Measurements from ENCODE around the gene CLOCK. TPM values are rescaled to one million over a fixed set of nuclear protein-coding genes. Genes with fewer than 3 reads are reported as not detected.
A peak's percentile ranks its signal among the peaks of the same experiment; 100 is the strongest.

The CLOCK gene
- total RNA-seq, 1 experiment from 2014 or later = 36.6 TPM

- no peak for DNase-seq
- H3K27ac ChIP-seq = no peak overlapping the region
- H3K36me3 ChIP-seq = no peaks in the 10 kb centered on the region
- peaks cover 4% of the 10 kb centered on the region; the same call in 1 of the 2 replicates for H3K4me1 ChIP-seq
- no peaks in the 10 kb centered on the region for H3K9me3 ChIP-seq (replicated peaks)
- H3K27me3 ChIP-seq = no peaks in the 10 kb centered on the region
- no peak overlapping the region for H3K4me3 ChIP-seq
Measured at GRCh38 chr4:55549888-55550287, 3.2 kb upstream of the CLOCK start.

DNA sequence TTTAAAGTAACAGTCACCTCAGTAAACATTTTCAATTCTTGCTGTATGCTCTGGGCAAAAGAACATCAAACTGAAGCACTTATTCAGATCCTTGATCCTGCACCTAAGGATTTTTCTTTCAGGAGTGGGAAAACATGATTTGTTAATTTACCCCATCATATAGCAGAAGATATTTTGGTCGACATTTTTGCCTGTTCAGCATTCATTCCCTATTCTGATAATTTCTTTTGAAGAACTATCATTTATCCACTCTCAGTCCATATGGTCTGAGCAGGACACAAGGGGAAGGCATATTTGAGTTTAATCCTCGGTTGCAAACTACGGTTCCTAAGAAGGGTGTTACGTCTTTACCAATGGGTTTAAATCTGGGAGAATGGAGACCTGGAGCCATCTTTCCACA is 1.2 kb upstream of the CLOCK start:
- H3K27me3 ChIP-seq = no peaks in the 10 kb centered on the region
- peak in 1 of 2 experiments; percentile 27 for DNase-seq
- H3K36me3 ChIP-seq = no peaks in the 10 kb centered on the region; the same call in 1 of the 2 replicates
- H3K9me3 ChIP-seq (replicated peaks) = no peaks in the 10 kb centered on the region
- peak overlapping the region; percentile 86; the same call in 1 of the 2 replicates for H3K27ac ChIP-seq
- peak overlapping the region; percentile 71 for H3K4me3 ChIP-seq
- H3K4me1 ChIP-seq = peaks cover 11% of the 10 kb centered on the region

DNA sequence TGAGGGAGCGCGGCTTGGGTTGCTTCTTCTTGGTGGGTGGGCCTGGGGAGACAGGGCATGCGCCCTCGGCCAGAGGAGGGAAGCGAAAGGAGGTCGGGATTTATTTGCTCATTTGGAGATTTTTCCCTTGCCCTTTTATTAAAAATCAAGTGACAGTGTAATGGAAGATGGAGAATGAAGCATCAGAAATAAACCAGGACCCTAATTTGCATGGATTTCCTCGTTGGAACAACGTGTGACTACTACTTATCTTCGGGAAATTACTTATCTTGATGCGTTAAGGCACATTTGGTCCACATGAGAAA is 709 bp upstream of the CLOCK start:
- H3K4me3 ChIP-seq = peak overlapping the region; percentile 71
- no peaks in the 10 kb centered on the region; the same call in 1 of the 2 replicates for H3K36me3 ChIP-seq
- no peaks in the 10 kb centered on the region for H3K9me3 ChIP-seq (replicated peaks)
- peak; percentile 75 to 84 for DNase-seq
- H3K4me1 ChIP-seq = peaks cover 11% of the 10 kb centered on the region
- peak overlapping the region; percentile 86 for H3K27ac ChIP-seq
- H3K27me3 ChIP-seq = no peaks in the 10 kb centered on the region

- peaks cover 11% of the 10 kb centered on the region for H3K4me1 ChIP-seq
- H3K27me3 ChIP-seq = no peaks in the 10 kb centered on the region
- no peaks in the 10 kb centered on the region for H3K9me3 ChIP-seq (replicated peaks)
- peak overlapping the region; percentile 86 for H3K27ac ChIP-seq
- no peaks in the 10 kb centered on the region; the same call in 1 of the 2 replicates for H3K36me3 ChIP-seq
- peak overlapping the region; percentile 71 for H3K4me3 ChIP-seq
- DNase-seq = no peak
Measured at GRCh38 chr4:55546506-55546755, 278 bp downstream of the CLOCK start.

GRCh38 chr4:55545641-55546505 is 836 bp downstream of the CLOCK start:
- peaks cover 11% of the 10 kb centered on the region for H3K4me1 ChIP-seq
- no peaks in the 10 kb centered on the region for H3K27me3 ChIP-seq
- H3K36me3 ChIP-seq = no peaks in the 10 kb centered on the region; the same call in 1 of the 2 replicates
- DNase-seq = peak; percentile 82 to 85
- peak overlapping the region; percentile 80 for H3K27ac ChIP-seq
- peak overlapping the region; percentile 71 for H3K4me3 ChIP-seq
- no peaks in the 10 kb centered on the region for H3K9me3 ChIP-seq (replicated peaks)

DNA sequence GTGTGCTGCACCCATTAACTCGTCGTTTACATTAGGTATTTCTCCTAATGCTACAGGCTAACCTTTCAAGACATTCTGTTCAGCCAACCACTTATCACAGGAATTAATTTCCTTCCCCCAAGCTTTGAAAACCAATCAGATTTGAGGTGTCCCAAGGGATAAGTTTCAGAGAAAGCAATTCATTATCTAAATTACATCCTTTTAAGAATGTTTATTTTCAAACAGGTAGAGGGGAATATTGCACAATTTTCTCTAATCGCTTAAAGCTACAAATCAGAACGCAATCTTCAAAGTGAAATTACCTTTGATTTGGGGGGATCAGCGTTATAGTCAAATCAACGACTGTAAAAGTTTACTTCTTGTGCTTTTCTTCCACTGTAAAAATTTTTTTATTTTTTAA is 1.6 kb downstream of the CLOCK start:
- H3K4me1 ChIP-seq = peaks cover 11% of the 10 kb centered on the region
- no peaks in the 10 kb centered on the region; the same call in 1 of the 2 replicates for H3K36me3 ChIP-seq
- DNase-seq = peak in 1 of 2 experiments; percentile 41
- peak overlapping the region; percentile 71 for H3K4me3 ChIP-seq
- no peaks in the 10 kb centered on the region for H3K9me3 ChIP-seq (replicated peaks)
- no peaks in the 10 kb centered on the region for H3K27me3 ChIP-seq
- H3K27ac ChIP-seq = peak overlapping the region; percentile 80; the same call in 1 of the 2 replicates

DNA sequence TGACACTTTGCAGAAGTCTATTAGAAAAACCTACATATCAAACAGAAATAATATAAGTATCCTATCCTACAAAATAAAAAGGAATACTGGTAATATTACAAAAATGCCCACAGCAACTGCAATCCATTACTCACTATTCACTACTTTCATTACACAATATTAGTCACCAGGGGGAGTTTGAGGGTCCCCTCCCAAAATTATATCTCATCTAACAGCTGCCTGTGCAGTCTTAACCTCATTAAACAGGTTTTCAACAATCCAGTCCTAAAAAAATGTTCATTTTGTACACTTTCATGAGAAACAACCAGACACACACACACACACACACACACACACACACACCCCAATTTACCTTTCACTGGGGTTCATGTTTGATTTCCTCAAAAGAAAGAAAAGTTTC is 2.9 kb downstream of the CLOCK start:
- Histone ChIP-seq H3K36me3 (peaks cover 2% of the 10 kb centered on the region; the same call in 1 of the 2 replicates), H3K27me3 (no peaks in the 10 kb centered on the region), H3K4me1 (peaks cover 7% of the 10 kb centered on the region), H3K27ac (no peak overlapping the region), H3K9me3 (replicated peaks) (no peaks in the 10 kb centered on the region), H3K4me3 (no peak overlapping the region)
- DNase-seq = peak in 1 of 2 experiments; percentile 51

GRCh38 chr4:55540271-55540670 is 6.4 kb downstream of the CLOCK start:
- no peaks in the 10 kb centered on the region for H3K27me3 ChIP-seq
- H3K9me3 ChIP-seq (replicated peaks) = peaks cover 6% of the 10 kb centered on the region; the same call in 1 of the 2 replicates

GRCh38 chr4:55539658-55540057 is 7.1 kb downstream of the CLOCK start:
- no peaks in the 10 kb centered on the region for H3K27me3 ChIP-seq
- peaks cover 7% of the 10 kb centered on the region; the same call in 1 of the 2 replicates for H3K4me1 ChIP-seq
- H3K4me3 ChIP-seq = no peak overlapping the region
- no peak for DNase-seq
- no peak overlapping the region for H3K27ac ChIP-seq
- peaks cover 12% of the 10 kb centered on the region for H3K36me3 ChIP-seq
- H3K9me3 ChIP-seq (replicated peaks) = peaks cover 6% of the 10 kb centered on the region; the same call in 1 of the 2 replicates

More at GRCh38 chr4:55540271-55540670, 6.4 kb downstream of the CLOCK start:
- DNase-seq = no peak
- no peak overlapping the region for H3K27ac ChIP-seq
- peaks cover 12% of the 10 kb centered on the region for H3K36me3 ChIP-seq
- no peak overlapping the region for H3K4me3 ChIP-seq
- peaks cover 7% of the 10 kb centered on the region; the same call in 1 of the 2 replicates for H3K4me1 ChIP-seq

- Histone ChIP-seq H3K4me3 (no peak overlapping the region), H3K27me3 (no peaks in the 10 kb centered on the region), H3K27ac (no peak overlapping the region), H3K4me1 (no peaks in the 10 kb centered on the region), H3K9me3 (replicated peaks) (peaks cover 6% of the 10 kb centered on the region; the same call in 1 of the 2 replicates), H3K36me3 (peaks cover 18% of the 10 kb centered on the region)
- no peak for DNase-seq
Measured at GRCh38 chr4:55538531-55538930, 8.2 kb downstream of the CLOCK start.

DNA sequence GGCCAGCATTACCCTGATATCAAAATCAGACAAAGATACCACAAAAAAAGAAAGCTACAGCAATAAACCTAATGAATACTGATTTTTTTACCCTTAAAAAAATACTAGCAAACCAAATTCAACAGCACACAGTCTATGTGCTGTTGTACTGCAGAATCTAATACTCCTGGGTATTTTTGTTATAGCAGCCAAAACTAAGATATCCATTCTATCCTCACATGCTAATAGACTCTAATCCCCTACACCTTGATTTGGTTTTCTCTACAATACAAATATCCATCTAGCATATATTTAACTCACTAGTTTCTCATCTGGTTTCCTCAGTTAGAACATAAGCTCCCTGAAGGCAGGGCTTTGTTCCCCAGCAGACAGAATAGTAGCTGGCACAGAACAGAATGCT is 12.4 kb downstream of the CLOCK start:
- Histone ChIP-seq H3K4me3 (no peak overlapping the region), H3K9me3 (replicated peaks) (peaks cover 6% of the 10 kb centered on the region; the same call in 1 of the 2 replicates), H3K36me3 (peaks cover 18% of the 10 kb centered on the region), H3K4me1 (no peaks in the 10 kb centered on the region), H3K27ac (no peak overlapping the region), H3K27me3 (no peaks in the 10 kb centered on the region)
- no peak for DNase-seq

DNA sequence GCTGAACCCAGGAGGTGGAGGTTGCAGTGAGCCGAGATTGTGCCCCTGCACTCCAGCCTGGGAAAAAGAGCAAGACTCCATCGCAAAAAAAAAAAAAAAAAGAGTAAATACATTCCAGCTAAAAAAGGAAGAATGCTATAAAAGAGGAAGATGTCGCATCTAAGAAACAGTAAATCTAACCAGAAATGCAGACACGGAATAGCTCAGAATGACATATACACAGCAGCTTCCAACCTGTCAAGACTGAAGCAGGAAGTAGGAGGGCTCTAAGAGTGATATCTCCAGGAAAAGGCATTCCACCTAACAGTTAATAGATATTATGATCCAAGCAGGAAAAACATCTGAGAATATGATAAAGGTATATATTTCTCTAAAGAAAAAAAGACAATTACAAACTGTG is 16.0 kb downstream of the CLOCK start:
- H3K36me3 ChIP-seq = peaks cover 9% of the 10 kb centered on the region
- H3K4me3 ChIP-seq = no peak overlapping the region
- H3K27ac ChIP-seq = no peak overlapping the region
- H3K4me1 ChIP-seq = no peaks in the 10 kb centered on the region
- DNase-seq = no peak
- no peaks in the 10 kb centered on the region; the same call in 1 of the 2 replicates for H3K9me3 ChIP-seq (replicated peaks)
- H3K27me3 ChIP-seq = no peaks in the 10 kb centered on the region

- H3K4me1 ChIP-seq = no peaks in the 10 kb centered on the region
- no peaks in the 10 kb centered on the region for H3K27me3 ChIP-seq
- DNase-seq = no peak
- H3K4me3 ChIP-seq = no peak overlapping the region
- H3K9me3 ChIP-seq (replicated peaks) = no peaks in the 10 kb centered on the region; the same call in 1 of the 2 replicates
- peaks cover 9% of the 10 kb centered on the region; the same call in 1 of the 2 replicates for H3K36me3 ChIP-seq
- H3K27ac ChIP-seq = no peak overlapping the region
Measured at GRCh38 chr4:55530167-55530566, 16.5 kb downstream of the CLOCK start.

- H3K27ac ChIP-seq = no peak overlapping the region
- H3K9me3 ChIP-seq (replicated peaks) = no peaks in the 10 kb centered on the region; the same call in 1 of the 2 replicates
- DNase-seq = no peak
- H3K4me3 ChIP-seq = no peak overlapping the region
- H3K27me3 ChIP-seq = no peaks in the 10 kb centered on the region
- no peaks in the 10 kb centered on the region for H3K4me1 ChIP-seq
- H3K36me3 ChIP-seq = peaks cover 4% of the 10 kb centered on the region
Measured at GRCh38 chr4:55528491-55528890, 18.2 kb downstream of the CLOCK start.

DNA sequence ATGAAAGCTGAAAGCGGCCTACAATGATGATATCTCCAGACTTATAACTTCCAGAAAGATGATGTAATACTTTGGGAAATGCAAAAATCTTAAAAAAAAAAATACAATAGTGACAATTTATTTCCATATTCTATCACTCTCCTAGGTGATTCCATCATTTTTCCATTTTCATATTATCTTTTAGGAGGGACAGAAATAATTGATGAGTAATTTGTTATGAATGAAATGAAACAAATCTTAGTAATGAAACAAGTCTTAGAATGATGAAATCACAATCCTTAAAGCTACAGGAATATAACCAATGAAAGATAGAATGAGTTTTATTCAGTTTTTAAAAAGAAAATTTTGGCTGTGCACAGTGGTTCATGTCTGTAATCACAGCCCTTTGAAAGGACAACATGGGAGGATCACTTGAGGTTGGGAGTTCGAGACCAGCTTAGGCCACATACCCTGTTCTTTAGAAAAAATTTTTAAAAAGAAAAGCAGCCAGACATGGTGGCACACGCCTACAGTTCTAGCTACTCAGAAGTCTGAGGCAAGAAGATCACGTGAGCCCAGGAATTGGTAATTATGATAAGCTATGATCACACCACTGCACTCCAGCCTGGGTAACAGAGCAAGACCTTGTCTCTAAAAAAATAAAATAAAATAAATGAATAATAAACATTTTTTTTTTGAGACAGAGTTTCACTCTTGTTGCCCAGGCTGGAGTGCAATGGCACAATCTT is 21.7 kb downstream of the CLOCK start:
- no peak overlapping the region for H3K4me3 ChIP-seq
- no peaks in the 10 kb centered on the region for H3K27me3 ChIP-seq
- H3K9me3 ChIP-seq (replicated peaks) = no peaks in the 10 kb centered on the region
- DNase-seq = no peak
- peaks cover 6% of the 10 kb centered on the region for H3K36me3 ChIP-seq
- H3K27ac ChIP-seq = no peak overlapping the region
- no peaks in the 10 kb centered on the region for H3K4me1 ChIP-seq
